ENCODE data around the gene FRAS1. TPM values are rescaled to one million over a fixed set of nuclear protein-coding genes. Genes with fewer than 3 reads are reported as not detected.
"Not testable (repeated sequence)": the region's sequence is repeated elsewhere in the genome, so short reads cannot be mapped to it uniquely, and the experiment has no call there.

FRAS1 gene
- total RNA-seq, 2 experiments from 2014 or later = 0.23 to 0.53 TPM

DNA sequence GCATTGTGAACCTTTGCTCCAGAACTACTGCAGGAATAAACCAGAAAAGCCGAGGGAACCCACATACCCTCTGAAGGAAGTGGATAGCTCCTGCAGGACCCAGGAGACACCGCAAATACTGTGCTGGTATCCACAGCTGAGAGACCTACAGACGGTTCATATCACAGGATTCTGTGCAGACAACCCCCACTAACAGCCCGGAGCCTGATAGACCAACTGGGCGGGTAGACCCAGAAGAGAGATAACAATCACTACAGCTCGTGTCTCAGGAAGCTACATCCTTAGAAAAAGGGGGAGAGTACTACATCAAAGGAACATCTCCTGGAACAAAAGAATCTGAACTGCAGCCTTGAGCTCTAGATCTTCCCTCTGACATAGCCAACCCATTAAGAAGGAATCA, 150.8 kb downstream of the FRAS1 start:
- H3K36me3 Mint-ChIP-seq = no peaks in the 10 kb centered on the region
- no peaks in the 10 kb centered on the region for H3K4me1 Mint-ChIP-seq
- ATAC-seq (ENCODE audit: low read depth) (no peak), DNase-seq (no peak)
- H3K4me3 Mint-ChIP-seq = no peak overlapping the region
- H3K27me3 Mint-ChIP-seq = peaks cover 32% of the 10 kb centered on the region
- POLR2A ChIA-PET = no interaction called here
- H3K27ac Mint-ChIP-seq = no peak overlapping the region
- no peaks in the 10 kb centered on the region for H3K9me3 Mint-ChIP-seq

DNA sequence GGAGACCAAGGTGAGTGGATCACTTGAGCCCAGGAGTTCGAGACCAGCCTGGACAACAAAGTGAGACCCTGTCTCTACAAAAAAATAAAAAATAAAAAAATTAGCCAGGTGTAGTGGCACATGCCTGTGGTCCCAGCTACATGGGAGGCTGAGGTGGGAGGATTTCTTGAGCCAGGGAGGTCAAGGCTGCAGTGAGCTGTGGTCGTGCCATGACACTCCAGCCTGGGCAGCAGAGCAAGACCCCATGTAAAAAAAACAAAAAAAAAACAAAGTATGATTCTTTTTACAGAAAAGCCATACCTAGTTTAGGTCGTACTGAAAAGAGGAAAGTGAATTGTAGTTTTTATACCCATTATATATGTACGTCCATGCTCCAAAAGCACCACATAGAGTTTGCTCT, 151.8 kb downstream of the FRAS1 start:
- H3K27me3 Mint-ChIP-seq = peaks cover 32% of the 10 kb centered on the region
- H3K4me3 Mint-ChIP-seq; ATAC-seq (ENCODE audit: low read depth); H3K36me3 Mint-ChIP-seq; H3K27ac Mint-ChIP-seq; POLR2A ChIA-PET; H3K9me3 Mint-ChIP-seq; DNase-seq; H3K4me1 Mint-ChIP-seq: not testable (repeated sequence)

DNA sequence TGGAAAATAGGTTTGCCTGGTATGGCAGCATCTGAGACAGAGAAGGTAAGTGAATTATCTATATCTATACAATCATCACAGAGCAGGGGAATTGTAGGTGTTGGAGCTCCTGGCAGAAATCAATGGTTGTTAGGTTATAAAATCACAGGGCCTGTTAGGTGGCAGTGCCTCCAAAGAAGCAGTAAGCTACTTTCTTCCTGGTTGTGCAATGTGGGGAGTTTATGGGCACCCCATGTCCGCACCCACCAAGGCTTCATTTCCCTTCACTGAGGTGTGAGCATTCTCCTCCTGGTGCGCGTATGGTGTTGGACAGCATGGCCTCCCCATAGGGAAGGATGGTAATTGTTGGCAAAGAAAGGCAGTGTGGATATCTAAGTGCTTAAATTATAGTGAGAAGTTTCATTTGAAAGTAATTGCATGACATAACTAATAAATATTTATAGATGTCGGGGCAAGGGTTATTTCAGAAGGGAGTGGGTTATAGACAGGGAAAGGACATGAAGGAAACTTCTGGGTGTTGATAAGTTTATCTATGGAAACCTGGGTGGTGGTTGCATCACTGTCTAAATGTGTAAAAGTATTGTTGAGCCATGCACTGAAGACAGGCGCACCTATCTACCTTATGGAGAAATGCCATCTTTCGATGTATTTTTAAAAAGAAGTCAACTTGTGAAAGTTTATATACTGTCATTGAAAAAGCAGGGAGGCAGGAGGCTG, 153.7 kb downstream of the FRAS1 start:
- no peaks in the 10 kb centered on the region for H3K4me1 Mint-ChIP-seq
- H3K27ac Mint-ChIP-seq = no peak overlapping the region
- ATAC-seq (ENCODE audit: low read depth) = no peak
- H3K9me3 Mint-ChIP-seq = no peaks in the 10 kb centered on the region
- POLR2A ChIA-PET = no interaction called here
- H3K4me3 Mint-ChIP-seq = no peak overlapping the region
- DNase-seq = no peak
- H3K27me3 Mint-ChIP-seq = peaks cover 20% of the 10 kb centered on the region
- no peaks in the 10 kb centered on the region for H3K36me3 Mint-ChIP-seq

DNA sequence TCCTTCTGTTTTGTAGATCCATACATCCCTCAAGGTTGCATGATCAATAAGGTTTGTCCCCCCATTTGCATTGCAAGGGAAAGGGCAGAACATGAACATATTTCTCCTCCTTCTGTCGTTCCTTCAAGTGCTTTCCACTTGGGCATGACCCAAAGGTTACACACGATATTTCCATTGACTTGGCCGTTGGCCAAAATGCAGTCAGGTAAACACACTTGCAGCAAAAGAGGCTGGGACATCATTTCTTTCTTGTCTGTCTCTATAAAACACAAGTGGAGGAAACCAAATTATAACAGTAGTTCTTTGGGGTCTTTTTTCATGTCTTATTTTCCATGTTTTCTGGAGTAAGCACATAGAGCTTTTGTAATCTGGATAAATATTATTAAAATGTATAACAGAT, 156.1 kb downstream of the FRAS1 start:
- ATAC-seq (ENCODE audit: low read depth) (no peak), DNase-seq (no peak)
- Mint-ChIP-seq H3K4me1 (no peaks in the 10 kb centered on the region), H3K27ac (no peak overlapping the region), H3K9me3 (no peaks in the 10 kb centered on the region), H3K36me3 (no peaks in the 10 kb centered on the region), H3K27me3 (peaks cover 13% of the 10 kb centered on the region), H3K4me3 (no peak overlapping the region)
- POLR2A ChIA-PET = no interaction called here

DNA sequence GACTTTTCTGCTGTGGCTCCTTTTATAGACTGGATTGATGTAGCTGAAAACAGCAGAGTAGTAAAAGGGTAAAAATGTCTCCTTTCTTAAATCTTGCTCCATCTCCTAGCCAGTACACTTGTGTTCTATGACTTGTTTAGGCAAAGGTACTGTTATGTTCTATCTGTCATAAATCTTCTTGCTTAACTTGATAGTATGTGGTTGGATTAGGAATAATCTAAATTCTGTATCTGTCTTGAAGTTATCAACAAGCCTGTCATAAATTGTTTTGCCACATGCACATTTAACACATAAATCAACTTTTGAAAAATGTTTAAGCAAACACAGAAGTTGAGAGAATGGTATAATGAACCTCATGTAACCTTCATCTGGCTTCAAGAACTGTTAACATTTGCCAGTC, 157.0 kb downstream of the FRAS1 start:
- no peaks in the 10 kb centered on the region for H3K4me1 Mint-ChIP-seq
- H3K27ac Mint-ChIP-seq = no peak overlapping the region
- ATAC-seq (ENCODE audit: low read depth) (no peak), DNase-seq (no peak)
- peaks cover 13% of the 10 kb centered on the region for H3K27me3 Mint-ChIP-seq
- H3K4me3 Mint-ChIP-seq = no peak overlapping the region
- H3K36me3 Mint-ChIP-seq = no peaks in the 10 kb centered on the region
- no peaks in the 10 kb centered on the region for H3K9me3 Mint-ChIP-seq
- POLR2A ChIA-PET = no interaction called here

DNA sequence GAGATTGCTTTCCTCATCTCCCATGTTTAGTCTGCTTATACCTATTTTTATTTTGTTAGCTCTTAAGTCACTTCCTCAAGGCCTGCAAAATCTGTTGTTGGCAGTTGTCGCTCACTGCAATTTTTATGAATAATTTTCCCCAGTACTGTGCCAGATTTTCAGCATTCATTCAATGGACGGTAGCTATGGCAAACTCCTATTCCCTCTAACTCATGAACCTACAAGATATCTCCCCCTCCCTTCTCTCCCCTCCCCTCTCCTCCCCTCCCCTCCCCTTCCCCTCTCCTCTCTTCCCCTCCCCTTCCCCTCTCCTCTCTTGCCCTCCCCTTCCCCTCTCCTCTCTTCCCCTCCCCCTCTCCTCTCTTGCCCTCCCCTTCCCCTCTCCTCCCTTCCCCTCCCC, 160.4 kb downstream of the FRAS1 start:
- no peaks in the 10 kb centered on the region for H3K9me3 Mint-ChIP-seq
- DNase-seq = no peak
- H3K27ac Mint-ChIP-seq = no peak overlapping the region
- H3K4me3 Mint-ChIP-seq = no peak overlapping the region
- H3K4me1 Mint-ChIP-seq = no peaks in the 10 kb centered on the region
- POLR2A ChIA-PET = no interaction called here
- no peak for ATAC-seq (ENCODE audit: low read depth)
- H3K27me3 Mint-ChIP-seq = peaks cover 6% of the 10 kb centered on the region
- H3K36me3 Mint-ChIP-seq = no peaks in the 10 kb centered on the region

DNA sequence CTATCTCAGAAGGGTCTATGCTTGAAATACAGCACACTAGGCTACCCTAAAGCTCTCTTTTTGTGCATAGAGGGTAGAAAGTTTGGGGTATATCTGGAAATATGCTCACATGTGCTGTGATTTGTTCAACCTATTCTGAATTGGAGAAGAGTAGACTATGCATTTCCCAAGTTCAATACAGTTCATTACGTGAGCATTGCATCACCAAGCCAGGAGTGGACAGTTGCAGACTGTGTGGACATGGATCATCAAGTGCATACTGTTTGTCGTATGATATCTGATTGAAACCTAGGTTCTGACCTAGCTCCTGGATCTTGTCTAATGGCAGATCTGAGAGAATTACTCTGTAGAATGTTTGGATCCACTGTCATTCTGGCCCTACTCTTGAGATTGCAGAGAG, 161.1 kb downstream of the FRAS1 start:
- DNase-seq (no peak), ATAC-seq (ENCODE audit: low read depth) (no peak)
- POLR2A ChIA-PET = no interaction called here
- H3K27ac Mint-ChIP-seq = no peak overlapping the region
- peaks cover 8% of the 10 kb centered on the region for H3K27me3 Mint-ChIP-seq
- no peaks in the 10 kb centered on the region for H3K9me3 Mint-ChIP-seq
- no peaks in the 10 kb centered on the region for H3K36me3 Mint-ChIP-seq
- no peaks in the 10 kb centered on the region for H3K4me1 Mint-ChIP-seq
- H3K4me3 Mint-ChIP-seq = no peak overlapping the region

DNA sequence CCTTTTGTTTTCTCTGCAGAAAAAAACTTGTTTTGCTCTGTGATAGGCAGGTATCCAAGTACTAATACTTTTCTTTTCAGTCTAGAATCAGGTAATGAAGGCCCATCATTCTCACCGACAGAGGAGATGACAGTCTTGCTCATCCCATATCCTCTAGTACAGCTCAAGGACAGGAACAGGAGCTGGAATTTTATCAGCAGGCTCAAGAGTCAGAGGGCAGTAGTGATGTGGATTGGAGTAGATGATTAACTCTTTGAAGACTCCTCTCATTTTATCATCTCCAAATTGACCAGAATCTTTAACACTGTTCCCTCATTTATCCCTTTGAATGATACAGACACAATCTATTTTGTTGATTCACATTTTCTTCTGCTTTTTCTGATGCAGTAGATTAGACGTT, 162.7 kb downstream of the FRAS1 start:
- POLR2A ChIA-PET = no interaction called here
- Mint-ChIP-seq H3K4me1 (no peaks in the 10 kb centered on the region), H3K9me3 (no peaks in the 10 kb centered on the region), H3K36me3 (no peaks in the 10 kb centered on the region), H3K27ac (no peak overlapping the region), H3K27me3 (peaks cover 6% of the 10 kb centered on the region), H3K4me3 (no peak overlapping the region)
- ATAC-seq (ENCODE audit: low read depth) = no peak
- no peak for DNase-seq

DNA sequence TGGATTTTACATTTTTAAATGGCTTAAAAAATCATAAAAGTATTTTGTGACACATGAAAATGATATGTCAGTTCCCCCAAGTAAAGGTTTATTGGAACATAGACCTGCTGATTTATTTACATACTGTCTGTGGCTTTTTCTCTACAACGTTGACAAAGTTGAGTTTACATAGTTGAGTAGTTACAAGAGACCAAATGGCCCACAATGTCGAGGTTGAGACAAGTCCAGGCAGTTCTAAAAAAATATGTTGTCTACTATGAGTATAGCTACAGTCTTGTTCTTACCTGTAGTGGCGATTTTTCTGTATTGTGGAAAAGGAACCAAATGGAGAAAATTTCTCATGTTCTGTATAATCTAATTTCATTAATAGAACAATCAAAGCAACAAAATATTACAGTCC, 163.2 kb downstream of the FRAS1 start:
- no peaks in the 10 kb centered on the region for H3K4me1 Mint-ChIP-seq

DNA sequence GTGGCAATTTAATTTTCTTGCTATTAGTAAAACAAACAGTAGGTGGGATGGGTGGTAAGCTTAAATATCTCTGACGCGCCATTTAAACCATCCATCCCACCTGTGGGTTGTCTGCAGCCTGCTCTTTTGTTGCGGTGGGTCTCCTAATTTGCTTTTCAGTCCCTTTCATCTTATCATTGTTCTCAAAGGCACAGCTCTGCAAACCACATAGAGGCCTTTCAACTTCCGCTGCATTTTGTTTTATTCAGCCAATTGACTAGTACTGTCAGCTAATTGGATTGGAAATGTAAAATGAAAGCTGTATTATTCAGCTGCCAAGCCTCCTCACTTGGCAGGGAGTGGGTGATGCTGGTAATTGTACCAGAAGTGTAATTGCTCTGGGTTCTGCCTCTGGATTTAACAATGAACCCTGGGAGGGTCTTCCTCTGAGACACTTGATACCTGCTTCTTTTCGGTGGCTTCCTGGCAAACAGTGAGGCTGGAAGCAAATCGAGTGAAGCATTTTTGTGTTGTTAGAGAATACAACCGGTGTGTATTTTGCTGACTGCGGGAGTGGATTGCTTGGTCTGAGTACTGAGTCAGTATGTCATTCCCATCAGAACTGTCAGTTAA, 165.6 kb downstream of the FRAS1 start:
- Mint-ChIP-seq H3K4me1 (no peaks in the 10 kb centered on the region), H3K9me3 (peaks cover 3% of the 10 kb centered on the region)
- POLR2A ChIA-PET = no interaction called here

More for the DNA sequence above, 163.2 kb downstream of the FRAS1 start:
- Mint-ChIP-seq H3K4me3 (no peak overlapping the region), H3K36me3 (no peaks in the 10 kb centered on the region), H3K27ac (no peak overlapping the region), H3K9me3 (no peaks in the 10 kb centered on the region), H3K27me3 (peaks cover 8% of the 10 kb centered on the region)
- ATAC-seq (ENCODE audit: low read depth) = no peak
- POLR2A ChIA-PET = no interaction called here
- no peak for DNase-seq

DNA sequence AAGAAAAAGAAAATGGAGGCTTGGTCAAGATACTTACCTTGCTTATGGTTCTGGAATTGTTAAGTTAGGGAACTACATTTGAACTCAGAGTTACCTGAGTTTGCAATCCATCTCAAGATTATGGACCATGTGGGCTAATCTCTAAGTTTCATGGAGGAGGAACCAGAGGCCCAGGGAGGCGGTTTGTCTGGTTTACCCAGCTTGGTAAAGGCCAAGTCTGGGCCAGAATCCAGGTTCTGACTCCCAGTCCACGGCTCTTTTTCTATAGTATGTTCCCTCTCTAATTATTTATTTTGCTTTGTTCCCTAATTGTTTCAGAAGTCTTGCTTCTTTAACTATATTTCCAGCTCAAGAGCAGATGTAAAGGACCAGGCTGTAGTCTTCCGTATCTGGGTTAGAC, 168.1 kb downstream of the FRAS1 start:
- POLR2A ChIA-PET = no interaction called here
- no peak overlapping the region for H3K27ac Mint-ChIP-seq
- no peak for ATAC-seq (ENCODE audit: low read depth)
- peaks cover 25% of the 10 kb centered on the region for H3K27me3 Mint-ChIP-seq
- H3K4me1 Mint-ChIP-seq = no peaks in the 10 kb centered on the region
- H3K4me3 Mint-ChIP-seq = no peak overlapping the region
- peaks cover 3% of the 10 kb centered on the region for H3K9me3 Mint-ChIP-seq
- peaks cover 2% of the 10 kb centered on the region for H3K36me3 Mint-ChIP-seq
- DNase-seq = no peak

More for the DNA sequence above, 165.6 kb downstream of the FRAS1 start:
- no peak overlapping the region for H3K27ac Mint-ChIP-seq
- no peak for ATAC-seq (ENCODE audit: low read depth)
- H3K4me3 Mint-ChIP-seq = no peak overlapping the region
- no peak for DNase-seq
- peaks cover 13% of the 10 kb centered on the region for H3K27me3 Mint-ChIP-seq
- H3K36me3 Mint-ChIP-seq = peaks cover 2% of the 10 kb centered on the region

DNA sequence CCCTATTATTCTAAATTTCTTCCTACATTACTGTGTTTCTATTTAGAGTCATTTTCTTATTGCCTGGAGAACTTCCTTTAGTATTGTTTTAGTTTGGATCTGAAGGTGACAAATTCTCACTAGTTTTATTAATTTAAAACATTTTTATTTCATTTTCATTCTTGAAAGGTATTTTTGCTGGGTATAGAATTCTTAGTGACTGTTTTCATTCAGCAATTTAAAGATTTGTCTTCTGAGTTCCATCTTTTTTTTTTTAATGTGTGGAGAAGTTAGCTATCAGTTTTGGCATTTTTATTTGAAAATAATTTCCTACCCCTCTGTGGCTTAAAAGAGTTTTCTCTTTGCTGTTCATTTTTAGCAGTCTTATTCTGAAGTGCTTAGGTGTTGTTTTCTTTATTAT, 169.2 kb downstream of the FRAS1 start:
- H3K4me1 Mint-ChIP-seq = no peaks in the 10 kb centered on the region
- ATAC-seq (ENCODE audit: low read depth) (no peak), DNase-seq (no peak)
- H3K27ac Mint-ChIP-seq = no peak overlapping the region
- POLR2A ChIA-PET = no interaction called here
- peaks cover 25% of the 10 kb centered on the region for H3K27me3 Mint-ChIP-seq
- peaks cover 3% of the 10 kb centered on the region for H3K9me3 Mint-ChIP-seq
- H3K36me3 Mint-ChIP-seq = peaks cover 2% of the 10 kb centered on the region
- no peak overlapping the region for H3K4me3 Mint-ChIP-seq

DNA sequence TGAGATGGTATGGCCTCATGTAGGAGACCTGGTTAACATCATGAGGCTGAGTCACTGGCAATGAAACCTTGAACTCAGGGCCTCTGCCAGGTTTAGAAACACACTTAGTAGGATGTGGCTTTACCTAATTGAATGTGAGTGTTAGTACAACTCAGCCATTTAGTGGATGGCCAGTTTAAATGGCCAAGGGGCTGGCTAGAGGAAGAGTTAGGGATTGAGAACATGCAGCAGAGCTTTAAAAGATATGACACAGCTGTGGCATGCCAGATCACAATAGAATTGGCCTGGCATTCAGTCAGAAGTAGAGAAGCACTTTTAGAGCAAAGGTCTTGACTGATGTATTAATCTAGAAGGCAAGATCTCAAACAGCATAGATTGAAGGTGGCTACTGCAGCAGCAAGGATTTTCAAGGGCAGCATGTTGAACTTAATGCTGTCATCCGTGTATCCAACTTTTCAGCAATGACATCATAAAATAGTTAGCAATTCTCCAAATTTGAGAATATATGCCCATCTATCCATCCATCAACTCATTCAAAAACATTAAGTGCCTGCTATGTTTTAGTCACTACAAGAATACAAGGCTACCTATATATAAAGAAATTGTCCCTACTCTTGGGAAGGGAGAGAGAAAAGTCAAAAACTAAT, 170.4 kb downstream of the FRAS1 start:
- H3K4me3 Mint-ChIP-seq = no peak overlapping the region

DNA sequence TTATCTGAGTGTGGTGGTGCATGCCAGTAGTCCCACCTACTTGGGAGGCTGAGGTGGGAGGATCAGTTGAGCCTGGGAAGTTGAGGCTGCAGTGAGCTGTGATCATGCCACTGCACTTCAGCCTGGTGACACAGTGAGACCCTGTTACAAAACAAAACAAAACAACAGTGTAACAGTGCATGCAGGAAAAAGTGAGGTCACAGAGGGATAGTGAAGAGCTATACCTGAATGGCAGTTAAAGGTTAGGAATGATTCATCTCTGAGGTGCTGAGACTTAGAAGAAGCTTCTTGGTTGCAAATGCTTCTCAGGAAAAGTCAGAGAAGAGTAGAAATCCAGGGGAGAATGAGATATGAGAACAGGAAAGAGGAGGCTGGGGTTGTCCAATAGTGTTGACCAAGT, 178.7 kb downstream of the FRAS1 start:
- H3K9me3 Mint-ChIP-seq = no peaks in the 10 kb centered on the region
- H3K27me3 Mint-ChIP-seq = peaks cover 4% of the 10 kb centered on the region
- ATAC-seq (ENCODE audit: low read depth) (no peak), DNase-seq (no peak)
- H3K27ac Mint-ChIP-seq = no peak overlapping the region
- H3K4me3 Mint-ChIP-seq = no peak overlapping the region
- no peaks in the 10 kb centered on the region for H3K36me3 Mint-ChIP-seq
- no peaks in the 10 kb centered on the region for H3K4me1 Mint-ChIP-seq
- POLR2A ChIA-PET = interaction anchor here (0.5 kb wide), 1 partner anchor 262 kb away, joined by 5 read pairs; no protein-coding TSS in a partner anchor

More for the DNA sequence above, 170.4 kb downstream of the FRAS1 start:
- no peak for ATAC-seq (ENCODE audit: low read depth)
- DNase-seq = no peak
- Mint-ChIP-seq H3K27me3 (peaks cover 25% of the 10 kb centered on the region), H3K27ac (no peak overlapping the region), H3K9me3 (peaks cover 3% of the 10 kb centered on the region), H3K4me1 (no peaks in the 10 kb centered on the region), H3K36me3 (peaks cover 2% of the 10 kb centered on the region)
- POLR2A ChIA-PET = no interaction called here

All from activated naive CD8-positive, alpha-beta T cell treated with anti-CD3 and anti-CD28 coated beads, Interleukin-2, amount 10 ng/mL, durations not matched to agents 7 days and 5 days (primary cell).